Ishikawa (cell line): ENCODE results near the gene SFXN2.

Experiments
- CEBPB ChIP-seq: IDR thresholded peaks from 2 replicates; pipeline ENCODE4 v1.6.1; 2012
- CREB1 ChIP-seq: IDR thresholded peaks from 2 replicates; pipeline ENCODE4 v1.6.1; 2012; ENCODE audit warnings: low read depth
- EGR1 ChIP-seq: IDR thresholded peaks from 2 replicates; pipeline ENCODE4 v1.6.1; 2012
- EP300 ChIP-seq: IDR thresholded peaks from 2 replicates; pipeline ENCODE4 v1.6.1; 2012; ENCODE audit warnings: borderline replicate concordance
- FOXM1 ChIP-seq: IDR thresholded peaks from 2 replicates; pipeline ENCODE4 v1.6.1; 2012; ENCODE audit warnings: low read depth, borderline replicate concordance
- MAX ChIP-seq: IDR thresholded peaks from 2 replicates; pipeline ENCODE4 v1.6.1; 2012
- NFIC ChIP-seq: IDR thresholded peaks from 2 replicates; pipeline ENCODE4 v1.6.1; 2012
- RAD21 ChIP-seq: IDR thresholded peaks from 2 replicates; pipeline ENCODE4 v1.6.1; 2012; ENCODE audit warnings: low read depth
- TAF1 ChIP-seq: IDR thresholded peaks from 2 replicates; pipeline ENCODE4 v1.6.1; 2012; ENCODE audit warnings: low read depth, mild to moderate bottlenecking
- TCF12 ChIP-seq: IDR thresholded peaks from 2 replicates; pipeline ENCODE4 v1.6.1; 2012; ENCODE audit warnings: low read depth
- TEAD4 ChIP-seq: IDR thresholded peaks from 2 replicates; pipeline ENCODE4 v1.6.1; 2012
- YY1 ChIP-seq: IDR thresholded peaks from 2 replicates; pipeline ENCODE4 v1.6.1; 2012; ENCODE audit warnings: low read depth
- ZBTB7A ChIP-seq: IDR thresholded peaks from 2 replicates; pipeline ENCODE4 v1.6.1; 2012; ENCODE audit warnings: low read depth
- TF ChIP-seq, protein P1 (sequence below): IDR thresholded peaks from 2 replicates; pipeline ENCODE4 v1.6.1; 2012
- TF ChIP-seq, protein P2 (sequence below): IDR thresholded peaks from 2 replicates; pipeline ENCODE4 v1.6.1; 2012; ENCODE audit warnings: low read depth, mild to moderate bottlenecking

Gene SFXN2

GRCh38 chr10:102752934-102753664 is 38.7 kb downstream of the SFXN2 start:
- no peak for TF ChIP-seq ZBTB7A
- TF ChIP-seq RAD21, result peak; percentile 50

DNA sequence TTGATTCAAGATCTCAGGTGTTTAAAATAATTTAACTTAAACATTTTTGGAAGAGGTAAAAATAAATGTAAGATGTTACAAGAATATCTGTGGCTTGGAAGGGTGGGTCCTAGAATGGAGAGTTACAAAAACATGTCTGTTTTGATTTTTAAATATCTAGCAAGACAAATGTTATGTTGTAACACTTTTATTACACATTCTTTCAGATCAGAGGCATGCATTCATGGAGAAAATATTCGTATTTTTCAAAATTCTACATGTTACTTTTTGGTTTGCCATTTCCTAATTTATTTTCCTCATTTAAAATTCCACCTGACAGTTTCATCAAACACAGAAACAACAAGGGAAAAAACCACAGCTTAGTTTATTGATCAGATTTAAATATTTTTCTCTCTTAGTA is 39.3 kb downstream of the SFXN2 start:
- TF ChIP-seq, protein P1, sequence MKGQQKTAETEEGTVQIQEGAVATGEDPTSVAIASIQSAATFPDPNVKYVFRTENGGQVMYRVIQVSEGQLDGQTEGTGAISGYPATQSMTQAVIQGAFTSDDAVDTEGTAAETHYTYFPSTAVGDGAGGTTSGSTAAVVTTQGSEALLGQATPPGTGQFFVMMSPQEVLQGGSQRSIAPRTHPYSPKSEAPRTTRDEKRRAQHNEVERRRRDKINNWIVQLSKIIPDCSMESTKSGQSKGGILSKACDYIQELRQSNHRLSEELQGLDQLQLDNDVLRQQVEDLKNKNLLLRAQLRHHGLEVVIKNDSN, result no peak
- no peak for TF ChIP-seq CEBPB
- TF ChIP-seq, protein P2, sequence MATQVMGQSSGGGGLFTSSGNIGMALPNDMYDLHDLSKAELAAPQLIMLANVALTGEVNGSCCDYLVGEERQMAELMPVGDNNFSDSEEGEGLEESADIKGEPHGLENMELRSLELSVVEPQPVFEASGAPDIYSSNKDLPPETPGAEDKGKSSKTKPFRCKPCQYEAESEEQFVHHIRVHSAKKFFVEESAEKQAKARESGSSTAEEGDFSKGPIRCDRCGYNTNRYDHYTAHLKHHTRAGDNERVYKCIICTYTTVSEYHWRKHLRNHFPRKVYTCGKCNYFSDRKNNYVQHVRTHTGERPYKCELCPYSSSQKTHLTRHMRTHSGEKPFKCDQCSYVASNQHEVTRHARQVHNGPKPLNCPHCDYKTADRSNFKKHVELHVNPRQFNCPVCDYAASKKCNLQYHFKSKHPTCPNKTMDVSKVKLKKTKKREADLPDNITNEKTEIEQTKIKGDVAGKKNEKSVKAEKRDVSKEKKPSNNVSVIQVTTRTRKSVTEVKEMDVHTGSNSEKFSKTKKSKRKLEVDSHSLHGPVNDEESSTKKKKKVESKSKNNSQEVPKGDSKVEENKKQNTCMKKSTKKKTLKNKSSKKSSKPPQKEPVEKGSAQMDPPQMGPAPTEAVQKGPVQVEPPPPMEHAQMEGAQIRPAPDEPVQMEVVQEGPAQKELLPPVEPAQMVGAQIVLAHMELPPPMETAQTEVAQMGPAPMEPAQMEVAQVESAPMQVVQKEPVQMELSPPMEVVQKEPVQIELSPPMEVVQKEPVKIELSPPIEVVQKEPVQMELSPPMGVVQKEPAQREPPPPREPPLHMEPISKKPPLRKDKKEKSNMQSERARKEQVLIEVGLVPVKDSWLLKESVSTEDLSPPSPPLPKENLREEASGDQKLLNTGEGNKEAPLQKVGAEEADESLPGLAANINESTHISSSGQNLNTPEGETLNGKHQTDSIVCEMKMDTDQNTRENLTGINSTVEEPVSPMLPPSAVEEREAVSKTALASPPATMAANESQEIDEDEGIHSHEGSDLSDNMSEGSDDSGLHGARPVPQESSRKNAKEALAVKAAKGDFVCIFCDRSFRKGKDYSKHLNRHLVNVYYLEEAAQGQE, result no peak
- TF ChIP-seq MAX, result no peak
- no peak for TF ChIP-seq TAF1
- TF ChIP-seq CREB1, result no peak
- TF ChIP-seq YY1, result no peak
- no peak for TF ChIP-seq EGR1
- TF ChIP-seq RAD21, result no peak

DNA sequence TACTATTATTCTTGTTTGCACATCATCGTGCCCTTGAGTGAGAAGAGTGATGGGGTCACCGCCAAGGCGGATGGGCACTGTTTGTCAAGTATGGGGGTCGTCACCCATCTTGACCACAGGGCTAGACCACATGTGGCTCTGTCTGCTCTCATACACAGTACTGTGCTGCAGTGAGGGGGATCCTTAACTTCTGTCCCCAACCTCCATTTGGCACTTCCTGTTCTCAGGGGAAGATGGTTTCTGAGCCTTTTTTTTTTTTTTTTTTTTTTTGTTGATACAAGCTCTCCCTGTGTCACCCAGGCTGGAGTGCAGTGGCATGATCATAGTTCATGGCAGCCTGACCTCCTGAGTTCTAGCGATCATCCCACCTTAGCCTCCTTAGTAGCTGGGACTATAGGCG is 42.9 kb downstream of the SFXN2 start:
- TF ChIP-seq FOXM1 (no peak), TEAD4 (no peak), ZBTB7A (no peak), TAF1 (no peak), TCF12 (no peak), EGR1 (no peak), NFIC (no peak)
- TF ChIP-seq, protein P2, result no peak

DNA sequence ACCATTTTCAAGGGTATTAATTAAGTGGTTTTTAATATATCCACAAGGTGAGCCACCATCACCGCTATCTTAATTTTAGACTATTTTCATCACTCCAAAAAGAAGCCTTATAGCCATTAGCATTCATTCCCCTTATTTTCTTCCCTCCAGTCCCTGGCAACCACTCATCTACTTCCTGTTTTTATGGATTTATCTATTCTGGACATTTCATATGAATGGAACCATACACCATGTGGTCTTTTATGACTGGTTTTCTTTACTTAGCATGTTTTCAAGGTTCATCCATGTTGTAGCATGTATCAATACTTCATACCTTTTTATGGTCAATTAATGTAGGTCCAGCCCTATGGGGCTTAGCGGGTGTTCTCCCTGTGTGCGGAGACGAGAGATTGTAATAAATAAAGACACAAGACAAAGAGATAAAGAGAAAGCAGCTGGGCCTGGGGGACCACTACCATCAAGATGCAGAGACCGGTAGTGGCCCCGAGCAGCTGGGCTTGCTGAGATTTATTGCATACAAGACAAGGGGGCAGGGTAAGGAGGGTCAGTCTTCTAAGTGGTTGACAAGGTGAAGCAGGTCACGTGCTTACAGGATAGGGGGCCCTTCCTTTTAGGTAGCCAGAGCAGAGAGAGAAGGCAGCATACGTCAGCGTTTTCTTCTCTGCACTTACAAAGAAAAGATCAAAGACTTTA is 44.0 kb downstream of the SFXN2 start:
- TF ChIP-seq CEBPB (no peak), TEAD4 (no peak), EP300 (no peak), ZBTB7A (no peak), NFIC (no peak), YY1 (no peak), EGR1 (no peak), FOXM1 (no peak), MAX (no peak), TCF12 (no peak), CREB1 (no peak), TAF1 (no peak), RAD21 (no peak)
- TF ChIP-seq, protein P1, result no peak
- TF ChIP-seq, protein P2, result no peak
